ENCODE measurements around the gene BCAS4.
"Not testable (repeated sequence)": the region's sequence is repeated elsewhere in the genome, so short reads cannot be mapped to it uniquely, and the experiment has no call there.

DNA sequence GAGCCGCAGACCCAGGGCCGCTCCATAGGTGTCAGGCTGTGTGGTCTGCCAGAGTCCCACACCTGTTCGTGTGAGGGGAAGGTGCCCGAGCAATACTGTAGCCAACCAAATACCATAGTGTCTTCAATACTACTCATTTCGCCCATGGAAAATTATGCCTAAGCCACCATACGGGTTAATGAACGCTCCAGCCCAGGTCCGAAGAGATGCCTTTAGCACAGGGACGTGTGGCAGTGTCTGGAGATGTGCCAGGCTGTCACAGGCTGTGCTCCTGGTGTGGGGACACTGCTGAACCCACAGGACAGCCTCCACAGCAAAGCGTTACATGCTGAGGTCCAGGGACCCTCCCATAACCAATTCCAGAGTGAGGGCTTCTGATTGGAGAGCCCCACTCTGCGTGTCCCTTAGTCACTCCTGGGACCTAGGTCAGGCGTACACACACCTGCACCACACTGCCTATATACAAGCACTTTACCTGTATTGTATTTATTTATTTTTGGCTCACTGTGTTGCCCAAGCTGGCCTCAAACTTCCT is 25.2 kb upstream of the BCAS4 start:
- TF ChIP-seq, protein P1, sequence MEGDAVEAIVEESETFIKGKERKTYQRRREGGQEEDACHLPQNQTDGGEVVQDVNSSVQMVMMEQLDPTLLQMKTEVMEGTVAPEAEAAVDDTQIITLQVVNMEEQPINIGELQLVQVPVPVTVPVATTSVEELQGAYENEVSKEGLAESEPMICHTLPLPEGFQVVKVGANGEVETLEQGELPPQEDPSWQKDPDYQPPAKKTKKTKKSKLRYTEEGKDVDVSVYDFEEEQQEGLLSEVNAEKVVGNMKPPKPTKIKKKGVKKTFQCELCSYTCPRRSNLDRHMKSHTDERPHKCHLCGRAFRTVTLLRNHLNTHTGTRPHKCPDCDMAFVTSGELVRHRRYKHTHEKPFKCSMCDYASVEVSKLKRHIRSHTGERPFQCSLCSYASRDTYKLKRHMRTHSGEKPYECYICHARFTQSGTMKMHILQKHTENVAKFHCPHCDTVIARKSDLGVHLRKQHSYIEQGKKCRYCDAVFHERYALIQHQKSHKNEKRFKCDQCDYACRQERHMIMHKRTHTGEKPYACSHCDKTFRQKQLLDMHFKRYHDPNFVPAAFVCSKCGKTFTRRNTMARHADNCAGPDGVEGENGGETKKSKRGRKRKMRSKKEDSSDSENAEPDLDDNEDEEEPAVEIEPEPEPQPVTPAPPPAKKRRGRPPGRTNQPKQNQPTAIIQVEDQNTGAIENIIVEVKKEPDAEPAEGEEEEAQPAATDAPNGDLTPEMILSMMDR (IDR thresholded peaks at IDR 0.05), result not testable (repeated sequence)
- not testable (repeated sequence) for TF ChIP-seq POLR2A, EP300 (IDR thresholded peaks at IDR 0.05)

All from tibial nerve (tissue), 4 donors.